NCI-H1048 (cell line): Measurements from ENCODE around the gene PAK1.

ENCODE experiments used
- DNase-seq: peaks from one replicate; lab custom pipeline; 2025; lab: John Stamatoyannopoulos, UW

Gene PAK1

DNA sequence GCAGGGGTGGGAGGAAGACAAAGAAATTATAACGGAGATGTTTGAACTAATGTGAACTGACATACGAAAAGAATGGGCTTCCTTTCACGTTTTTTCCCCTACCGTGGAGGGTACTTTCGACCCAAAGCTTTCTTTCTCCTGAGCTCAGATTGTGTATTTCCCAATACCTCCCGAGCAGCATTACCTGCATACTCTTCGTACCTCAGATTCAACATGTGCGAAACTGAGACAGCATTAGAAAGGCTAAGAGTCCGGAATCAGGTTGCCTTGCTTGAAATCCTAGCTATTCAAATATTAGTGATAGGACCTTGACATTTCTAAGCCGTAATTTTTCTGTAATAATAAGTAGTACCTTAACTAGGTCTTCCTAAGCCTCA is 778 bp upstream of the PAK1 start:
- no peak for DNase-seq

DNA sequence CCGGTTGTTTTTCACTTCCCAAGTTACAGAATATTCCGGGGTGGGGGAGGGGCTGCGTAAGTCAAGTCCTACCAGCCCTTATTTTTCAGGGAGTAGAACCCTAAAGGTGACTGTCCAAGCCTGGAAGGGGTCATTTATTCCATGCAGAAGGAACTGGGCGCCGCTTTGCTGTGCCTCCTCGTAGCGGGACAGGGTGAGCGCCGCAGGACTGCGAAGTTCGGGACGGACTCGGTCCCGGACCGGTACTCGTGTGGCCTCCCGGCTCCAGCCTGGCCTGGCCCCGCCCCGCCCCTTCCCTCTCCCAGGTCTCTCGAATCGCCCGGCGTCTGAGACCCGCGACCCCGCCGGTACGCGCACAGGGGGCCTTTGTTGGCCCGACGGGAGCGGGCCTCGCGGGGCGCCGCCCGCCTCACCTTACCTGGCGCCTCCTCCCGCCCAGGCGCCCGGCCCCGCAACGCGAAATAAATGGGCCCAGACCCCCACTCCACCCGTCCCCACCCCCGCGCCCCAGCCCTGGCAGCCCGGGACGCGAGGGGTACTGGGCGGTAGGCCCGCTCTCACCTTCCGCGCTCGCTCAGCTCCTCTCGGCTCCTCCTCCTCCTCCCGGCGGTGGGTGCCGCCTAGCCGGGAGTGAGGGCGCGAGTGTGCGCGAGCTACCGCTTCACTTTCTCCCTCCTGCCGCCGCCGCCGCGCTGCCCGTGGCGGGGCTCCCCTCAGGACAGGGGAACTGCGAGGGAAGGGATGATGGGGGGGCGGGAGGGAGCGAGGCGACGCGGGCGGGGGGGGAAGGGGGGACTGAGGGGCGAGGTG is 698 bp downstream of the PAK1 start:
- no peak for DNase-seq

DNA sequence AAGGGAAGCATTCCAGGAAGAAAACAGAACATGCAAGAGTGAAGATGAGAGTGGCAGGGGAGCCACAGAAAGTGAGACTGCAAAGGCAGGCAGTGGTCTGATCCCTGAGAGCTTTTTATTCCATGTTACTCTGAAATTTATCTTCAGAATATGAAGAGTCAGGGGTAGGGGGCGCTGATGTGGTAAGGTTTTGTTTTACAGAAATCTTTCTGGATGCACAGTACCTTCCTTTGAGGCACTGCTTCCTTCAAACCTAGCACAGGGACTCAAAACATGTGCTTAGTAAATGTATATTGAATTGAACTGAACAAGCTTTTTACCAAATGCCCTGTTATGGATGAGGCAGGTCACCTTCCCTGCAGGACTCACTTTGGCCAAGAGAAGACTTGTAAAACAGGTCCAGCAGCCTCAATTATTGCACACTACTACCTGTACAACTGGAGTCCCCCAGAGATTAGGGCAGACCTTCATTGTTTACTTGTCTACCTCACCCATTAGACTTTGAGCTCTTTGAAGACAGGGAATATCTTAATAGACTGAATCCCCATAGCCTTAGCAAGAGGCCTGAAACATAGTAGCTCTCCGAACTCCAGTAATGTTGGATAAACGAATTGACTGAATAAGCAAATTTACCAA is 2.2 kb downstream of the PAK1 start:
- DNase-seq: no peak

DNA sequence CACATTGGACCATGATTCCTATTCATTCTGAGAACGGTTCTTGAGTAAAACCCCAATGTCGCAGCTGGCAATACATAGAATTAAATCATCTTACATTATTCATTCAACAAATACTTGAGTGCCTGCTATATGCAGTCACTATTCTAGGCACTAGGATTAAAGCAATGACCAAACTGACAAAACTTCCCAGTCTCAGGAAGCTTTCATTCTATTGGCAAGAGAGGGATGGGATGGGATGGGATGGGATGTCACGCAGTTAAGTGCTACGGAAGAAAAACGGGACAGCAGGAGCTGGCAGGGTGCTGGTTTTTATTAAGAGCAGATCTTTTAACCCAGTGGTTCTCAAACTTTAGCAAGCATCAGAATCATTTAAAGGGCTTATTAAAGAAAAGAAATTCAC is 2.9 kb downstream of the PAK1 start:
- DNase-seq: no peak

DNA sequence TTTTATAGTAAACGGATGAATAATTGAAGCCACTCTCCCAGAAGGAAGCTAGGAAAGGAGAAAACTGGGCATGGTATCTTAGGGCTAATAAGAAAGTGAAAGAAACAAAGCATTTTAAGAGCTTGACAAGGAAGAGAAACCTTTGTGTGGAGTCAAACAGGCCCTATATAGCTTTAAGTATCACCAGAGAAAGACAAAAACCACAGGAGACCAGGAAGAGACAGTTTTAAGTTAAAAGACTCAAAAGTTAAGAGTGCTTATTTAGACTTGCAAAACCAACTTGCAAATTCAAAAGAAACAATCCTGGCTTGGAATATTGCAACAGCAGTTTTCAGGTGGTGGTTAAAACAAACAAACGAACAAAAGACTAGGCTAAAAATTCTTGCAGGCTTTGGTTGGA is 3.4 kb downstream of the PAK1 start:
- no peak for DNase-seq

DNA sequence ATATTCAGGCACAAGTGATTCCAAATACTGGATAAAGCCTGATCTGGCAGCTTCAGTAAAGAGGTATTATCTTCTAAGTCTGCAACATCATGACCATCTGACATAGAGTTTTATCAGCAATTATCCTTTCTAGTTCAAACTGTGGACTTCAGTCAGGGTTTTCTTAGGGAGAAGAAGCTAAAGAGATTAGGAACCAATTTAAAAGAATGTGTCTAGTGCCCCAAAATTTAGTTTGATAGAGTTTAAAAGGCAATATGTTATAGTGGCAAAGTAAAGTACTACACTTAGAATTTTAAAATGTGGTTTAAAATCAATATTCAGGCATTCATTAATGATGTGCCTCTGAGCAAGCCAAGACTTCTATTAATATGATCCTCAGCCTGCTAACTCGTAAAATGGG is 5.4 kb downstream of the PAK1 start:
- no peak for DNase-seq

DNA sequence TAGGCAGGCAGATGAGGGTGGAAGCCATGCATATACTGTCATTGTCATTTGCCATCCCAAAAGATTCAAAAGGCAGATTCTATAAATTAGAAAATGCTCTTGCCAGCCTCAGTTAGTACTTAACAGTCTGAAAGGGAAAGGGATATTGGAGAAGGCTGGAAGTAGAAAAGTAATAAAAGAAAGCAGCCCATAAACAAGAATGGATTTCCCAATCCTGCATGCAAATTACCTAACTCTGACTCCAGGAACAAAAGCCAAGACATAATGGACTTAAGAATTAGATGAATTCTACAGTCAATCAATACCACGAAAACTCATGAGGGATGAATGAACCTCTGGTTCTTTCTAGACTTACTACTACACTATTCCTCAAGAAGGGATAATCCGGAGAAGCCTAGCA is 5.9 kb downstream of the PAK1 start:
- DNase-seq: no peak

DNA sequence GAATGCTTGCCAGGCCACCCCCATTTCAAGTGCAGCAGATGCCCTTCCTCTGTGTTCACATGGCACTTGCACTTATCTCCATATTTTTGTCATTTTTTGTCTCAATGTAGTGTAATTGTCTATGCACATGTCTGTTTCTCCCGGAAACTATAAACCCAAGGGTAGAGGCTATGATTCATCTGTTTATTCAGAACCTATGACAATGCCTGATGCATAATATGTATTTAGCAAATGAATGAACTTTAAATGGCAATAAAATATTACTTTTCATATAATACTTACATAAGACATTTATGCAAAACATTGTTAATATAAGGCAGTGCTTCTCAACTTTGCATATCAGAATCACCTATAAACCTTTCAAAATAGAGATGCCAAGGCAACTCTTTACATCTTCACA is 6.7 kb downstream of the PAK1 start:
- DNase-seq: no peak

DNA sequence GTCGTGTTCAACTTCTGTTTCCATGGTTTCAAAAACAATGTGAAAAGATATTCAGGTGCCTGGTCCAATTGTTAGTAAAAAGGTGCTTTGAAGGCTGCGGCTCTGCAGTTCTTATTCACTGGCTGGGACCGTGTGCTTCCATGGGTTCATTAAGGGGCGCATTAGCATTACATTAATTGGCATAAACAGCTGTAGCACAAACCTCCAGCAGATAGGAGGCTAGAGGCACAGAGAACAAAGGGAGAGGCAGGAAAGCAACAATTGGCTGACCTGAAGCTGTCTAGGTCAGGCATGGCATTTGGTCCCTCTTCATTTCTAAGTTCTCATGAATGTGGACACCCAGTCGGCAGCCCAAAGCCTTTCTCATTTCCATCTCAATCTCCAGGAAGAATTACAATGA is 16.6 kb downstream of the PAK1 start:
- no peak for DNase-seq

DNA sequence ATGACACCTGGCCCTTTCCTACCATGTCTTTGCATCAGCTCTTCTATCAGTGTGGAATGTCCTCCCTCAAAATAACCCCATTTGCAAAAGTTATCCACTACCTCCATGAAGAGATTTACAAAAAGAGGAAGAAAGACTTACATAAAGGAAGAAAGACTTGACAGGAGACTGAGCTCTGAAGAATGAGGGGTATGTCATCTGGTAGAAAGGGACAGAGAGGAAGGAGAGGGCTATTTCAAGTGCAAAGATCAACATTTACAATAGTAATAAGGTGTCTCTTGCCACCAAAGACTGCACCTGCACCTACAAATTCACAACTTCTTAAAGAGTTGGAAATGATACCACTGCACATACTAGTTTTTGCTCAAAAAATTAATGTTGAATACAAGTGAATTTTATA is 18.2 kb downstream of the PAK1 start:
- no peak for DNase-seq

DNA sequence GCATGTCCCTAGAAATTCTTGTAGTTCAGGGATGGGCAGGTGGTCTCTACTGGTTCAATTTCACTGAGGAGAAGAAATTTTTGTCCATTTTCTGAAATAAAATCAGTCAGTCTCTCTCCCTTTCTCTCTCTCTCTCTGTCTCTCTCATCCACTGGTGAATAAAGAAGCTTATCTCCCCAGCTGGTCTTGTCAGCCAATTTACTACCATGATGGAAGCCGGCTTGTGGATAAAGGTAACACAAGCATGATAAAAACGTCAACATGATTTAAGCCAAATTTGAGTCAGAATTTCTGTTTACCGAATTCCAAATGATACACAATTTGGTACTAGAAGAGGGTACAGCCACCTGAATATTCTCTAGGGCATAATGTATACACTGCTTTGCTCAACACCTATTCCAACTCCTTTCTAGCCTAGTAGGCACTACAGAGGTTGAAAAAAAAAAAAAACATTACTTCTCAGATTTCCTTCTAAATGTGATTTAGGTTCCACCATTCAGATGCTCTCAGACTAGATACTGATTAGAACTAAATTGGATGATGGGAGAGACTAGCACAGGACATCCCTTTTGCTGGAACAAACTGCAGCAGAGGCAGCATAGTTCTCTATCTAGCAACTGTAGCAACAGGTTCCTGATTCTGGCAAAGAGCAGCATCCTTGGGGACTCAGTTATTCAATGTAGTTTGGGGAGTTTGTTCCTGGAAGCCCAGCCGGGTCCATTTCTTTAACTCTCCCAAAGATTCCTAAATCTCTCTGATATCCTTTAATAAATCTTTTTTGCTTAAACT is 18.8 kb downstream of the PAK1 start:
- DNase-seq: no peak

DNA sequence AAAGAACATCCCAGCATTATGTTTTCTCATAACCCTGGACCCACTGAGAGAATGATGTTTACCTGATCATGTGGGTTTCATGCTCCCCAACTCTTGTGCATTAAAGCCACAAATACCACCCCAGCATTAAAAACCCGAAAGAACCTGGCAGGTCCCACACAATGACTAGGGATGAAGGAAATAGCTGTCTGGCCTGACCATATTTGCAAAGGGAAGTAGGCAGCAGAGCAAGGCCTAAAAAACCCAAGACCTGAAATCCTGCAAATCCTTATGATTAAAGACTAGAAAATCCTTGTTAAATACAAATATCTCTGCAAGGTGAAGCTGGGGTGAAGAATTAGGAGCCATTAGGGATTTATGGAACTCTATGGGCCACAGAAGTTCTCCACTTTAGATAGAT is 23.7 kb downstream of the PAK1 start:
- DNase-seq: no peak

DNA sequence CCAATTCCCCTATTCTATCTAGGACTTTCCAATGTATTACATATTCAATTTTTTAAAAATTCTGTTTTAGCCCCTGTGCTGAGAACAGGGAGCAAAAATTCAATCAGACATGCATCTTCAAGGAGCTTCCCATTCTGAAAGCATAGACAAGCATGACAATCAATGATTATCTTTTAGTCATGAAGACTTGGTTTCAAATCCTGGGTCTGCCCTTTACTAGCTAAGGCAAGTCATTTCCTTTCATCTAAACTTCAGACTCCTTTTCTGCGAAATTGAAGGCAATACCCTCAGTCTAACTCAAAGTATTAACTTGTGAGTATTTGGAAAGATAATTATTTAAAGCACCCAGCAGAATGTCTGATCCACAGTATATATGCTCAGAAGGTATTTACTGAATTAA is 24.1 kb downstream of the PAK1 start:
- no peak for DNase-seq

DNA sequence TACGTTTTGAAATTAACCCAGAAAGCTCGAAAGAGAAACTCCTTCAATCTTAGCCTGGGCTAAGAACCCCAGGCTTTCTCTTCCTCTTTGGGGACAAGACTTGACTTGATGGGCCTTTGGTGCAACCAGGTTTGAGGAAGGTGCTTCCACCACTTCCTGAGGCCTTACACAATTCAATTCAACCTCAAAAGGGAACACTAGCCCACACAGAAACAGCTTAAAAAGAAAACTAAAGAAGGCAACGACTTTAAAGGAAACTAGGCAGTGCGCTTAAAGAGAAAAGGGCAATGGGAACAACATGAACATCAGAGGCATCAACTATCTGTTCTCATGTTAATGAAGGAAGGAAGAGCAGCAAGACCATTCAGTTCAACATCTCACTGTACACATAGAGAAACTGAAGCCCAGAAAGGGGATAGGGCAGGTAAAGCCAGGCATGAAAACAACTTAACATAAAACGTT is 24.8 kb downstream of the PAK1 start:
- DNase-seq: no peak

DNA sequence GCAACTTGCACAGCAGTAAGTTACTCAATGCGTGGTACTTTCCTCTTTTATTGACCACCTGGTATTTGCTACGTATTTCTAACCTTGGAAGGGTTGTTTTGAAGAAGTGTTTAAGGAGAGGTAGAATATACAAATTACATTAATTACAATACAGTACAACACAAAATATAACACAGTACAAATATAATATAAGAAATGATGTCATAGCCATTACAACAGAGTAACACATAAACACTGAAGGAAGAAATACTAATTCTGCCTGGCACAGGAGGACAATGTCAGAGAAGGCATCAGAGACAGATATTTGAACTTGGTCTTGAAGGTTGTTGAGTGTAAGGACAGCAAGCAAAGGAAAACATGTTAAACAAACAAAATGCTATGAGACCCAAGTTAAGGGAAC is 25.6 kb downstream of the PAK1 start:
- DNase-seq: no peak

DNA sequence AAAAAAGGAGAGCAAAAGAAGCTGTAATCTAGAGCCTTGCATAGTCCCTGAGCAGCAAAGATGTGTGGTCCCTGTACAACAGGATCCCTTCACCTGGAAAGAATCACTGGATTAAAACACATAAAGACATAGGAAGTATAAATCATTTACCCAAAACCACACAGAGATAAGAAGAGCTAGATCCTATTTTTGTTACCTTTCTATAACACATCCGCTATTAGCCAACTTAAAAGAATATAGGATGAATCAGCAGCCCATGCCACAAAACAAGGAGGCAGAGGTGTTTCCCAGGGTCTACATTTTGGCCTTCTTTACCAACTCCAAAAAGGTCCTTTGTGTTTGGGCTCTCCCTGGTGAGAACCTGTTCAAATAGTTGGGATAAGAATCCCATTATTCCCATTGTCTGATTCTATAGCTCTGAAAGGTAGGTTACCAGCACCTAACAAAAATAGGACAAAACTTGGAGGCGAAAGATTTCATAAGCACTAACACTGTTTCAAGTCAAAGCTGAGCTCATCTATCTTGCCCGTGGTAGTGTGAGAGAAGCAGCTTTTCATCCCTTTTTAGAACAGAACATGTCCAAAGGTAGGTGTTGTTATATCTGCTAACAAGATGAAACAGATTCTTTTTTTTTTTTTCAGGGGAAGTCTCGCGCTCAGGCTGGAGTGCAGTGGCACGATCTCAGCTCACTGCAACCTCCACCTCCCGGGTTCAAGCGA is 26.8 kb downstream of the PAK1 start:
- no peak for DNase-seq

DNA sequence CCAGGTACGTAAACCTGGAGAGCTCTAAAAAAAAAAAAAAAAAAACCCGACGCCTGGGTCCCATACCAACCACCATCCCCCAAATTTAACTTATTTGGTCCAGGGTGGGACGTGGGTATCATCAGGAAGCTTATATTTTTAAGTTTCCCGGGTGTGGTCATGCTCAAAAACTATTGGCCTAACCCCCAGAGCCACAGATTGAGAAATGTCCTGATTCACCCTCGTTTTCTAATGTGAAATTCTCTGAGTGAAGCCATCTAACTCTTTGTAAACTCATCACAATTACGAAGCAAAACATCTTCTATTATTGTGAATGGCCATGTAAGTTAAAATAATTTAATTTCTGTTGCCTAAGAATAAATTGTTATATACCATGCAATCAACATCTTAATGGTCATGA is 29.6 kb downstream of the PAK1 start:
- DNase-seq: no peak

DNA sequence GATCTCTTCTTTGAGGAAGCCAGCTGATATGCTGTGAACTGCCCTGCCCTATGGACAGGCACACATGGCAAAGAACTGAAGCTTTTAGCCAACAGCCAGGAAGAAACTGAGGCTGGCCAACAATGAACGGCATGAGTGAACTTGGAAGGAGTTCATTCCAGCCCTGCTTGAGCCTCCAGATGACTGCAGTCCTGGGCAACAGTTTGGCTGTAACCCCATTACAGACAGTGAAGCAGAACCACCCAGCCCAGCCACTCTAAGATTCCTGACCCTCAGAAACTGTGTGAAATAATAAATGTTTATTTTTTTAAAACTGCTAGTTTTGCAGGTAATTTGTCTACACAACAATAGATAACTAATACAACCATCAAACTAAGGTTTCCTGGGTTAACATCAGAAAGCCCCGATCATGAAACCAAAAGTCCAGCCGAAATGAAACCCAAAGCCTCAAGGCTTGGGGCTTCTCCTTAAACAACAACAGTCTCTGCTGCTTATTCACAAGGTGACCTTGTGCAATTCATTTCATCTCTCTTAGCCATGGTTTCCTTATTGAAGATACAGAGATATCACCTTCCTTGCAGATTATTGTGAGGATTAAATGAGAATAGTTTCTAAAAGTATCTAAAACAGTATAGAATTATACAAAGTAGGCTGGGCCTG is 31.4 kb downstream of the PAK1 start:
- no peak for DNase-seq

DNA sequence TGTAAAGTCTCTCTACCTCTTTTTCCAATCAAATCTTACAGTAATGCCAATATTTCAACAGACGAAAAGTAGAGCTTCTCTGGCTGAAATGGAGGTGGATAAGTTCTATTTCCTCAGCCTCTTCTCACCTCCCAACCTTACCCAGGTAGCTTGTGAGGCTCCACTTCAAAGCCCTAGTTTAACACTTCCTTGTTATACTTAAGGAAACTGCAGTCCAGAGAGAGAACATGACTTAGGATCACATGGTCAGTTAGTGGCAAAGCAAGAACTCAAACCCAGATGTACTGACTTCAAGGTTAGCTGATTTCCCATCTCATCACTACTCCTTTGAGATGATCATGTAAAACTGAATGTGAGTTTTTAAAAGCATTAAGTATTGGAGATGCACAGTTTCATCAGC is 32.5 kb downstream of the PAK1 start:
- DNase-seq: no peak

DNA sequence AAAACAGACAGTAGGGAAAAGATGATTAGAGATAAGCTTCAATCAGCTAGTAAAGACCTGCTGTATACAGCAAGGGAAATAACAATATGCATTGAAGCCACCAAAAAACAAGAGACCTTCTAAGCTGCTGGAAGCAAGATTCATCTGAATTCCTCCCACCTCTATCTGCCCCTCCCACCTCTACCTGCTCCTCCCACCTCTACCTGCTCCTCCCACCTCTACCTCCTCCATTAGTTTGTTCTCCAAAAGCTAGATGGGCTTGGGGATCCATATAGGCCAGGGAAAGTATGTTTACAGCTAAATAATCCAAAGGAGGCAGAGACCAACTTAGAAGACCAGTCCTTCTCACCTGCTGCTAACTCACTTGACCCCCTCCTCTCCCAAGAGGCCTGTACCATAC is 33.2 kb downstream of the PAK1 start:
- no peak for DNase-seq

DNA sequence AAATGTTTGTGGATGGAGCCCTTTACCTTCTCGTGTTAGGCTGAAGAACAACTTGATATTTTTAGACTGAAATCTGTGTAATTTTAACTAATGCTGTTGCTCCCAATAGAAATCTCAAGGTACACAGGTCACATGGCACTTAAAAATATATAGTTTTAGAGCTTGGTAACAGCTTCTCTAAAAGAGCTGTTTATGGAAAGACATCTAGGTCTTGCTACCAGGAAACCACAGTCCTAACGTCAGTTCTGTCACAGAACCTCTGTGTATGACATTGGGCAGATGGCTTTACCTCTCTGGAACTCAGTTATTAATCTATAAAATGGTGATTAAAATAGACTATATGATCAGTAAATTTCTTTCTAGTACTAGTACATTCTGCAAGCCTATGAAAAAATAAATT is 35.4 kb downstream of the PAK1 start:
- no peak for DNase-seq

DNA sequence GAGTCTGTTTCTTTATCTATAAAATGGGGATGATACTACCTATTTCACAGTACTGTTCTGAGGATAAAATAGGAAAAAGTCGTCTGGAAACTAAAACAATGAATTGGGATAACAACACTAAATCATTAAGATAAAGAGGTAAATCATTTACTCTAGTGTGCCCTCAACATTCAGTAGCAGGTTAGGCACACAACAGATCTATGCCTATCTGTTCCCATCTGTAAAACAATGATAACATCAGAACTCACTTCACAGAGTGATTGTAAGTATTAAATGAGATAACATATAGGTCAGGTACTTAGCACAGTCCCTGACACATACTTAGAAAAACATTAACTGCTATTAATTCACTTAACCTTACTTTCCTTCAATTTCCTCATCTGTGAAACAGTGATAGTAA is 36.9 kb downstream of the PAK1 start:
- no peak for DNase-seq
